Measurements from ENCODE around the gene SFXN1. TPM values are rescaled to one million over a fixed set of nuclear protein-coding genes. Genes with fewer than 3 reads are reported as not detected.
"Not testable (repeated sequence)": the region's sequence is repeated elsewhere in the genome, so short reads cannot be mapped to it uniquely, and the experiment has no call there.

Gene SFXN1
- polyA plus RNA-seq, 1 donor = 35.2 TPM

- no peak overlapping the region for H3K4me3 ChIP-seq (ENCODE audit: low read length)
- no peak overlapping the region for H3K27ac ChIP-seq (ENCODE audit: low read length)
- H3K4me1 ChIP-seq (ENCODE audit: control insufficient read depth, insufficient read depth, low read length) = peaks cover 3% of the 10 kb centered on the region
- H3K9me3 ChIP-seq (ENCODE audit: control insufficient read depth, low read depth, low read length) = no peaks in the 10 kb centered on the region
- peak; percentile 69 to 75 for DNase-seq
- no peaks in the 10 kb centered on the region for H3K27me3 ChIP-seq (ENCODE audit: control insufficient read depth, insufficient read depth, low read length)
- H3K36me3 ChIP-seq (ENCODE audit: control insufficient read depth, insufficient read depth, low read length) = no peaks in the 10 kb centered on the region
- no CpG with 5 or more reads among the region's 32 CpGs for WGBS (ENCODE audit: insufficient coverage, low lambda C conversion rate)
These were observed 55.9 kb downstream of the SFXN1 start for GRCh38 chr5:175534070-175534932.

GRCh38 chr5:175535331-175535730 lies 57.0 kb downstream of the SFXN1 start:
- not testable (repeated sequence) for H3K27ac ChIP-seq (ENCODE audit: low read length); H3K27me3 ChIP-seq (ENCODE audit: control insufficient read depth, insufficient read depth, low read length); DNase-seq; H3K4me3 ChIP-seq (ENCODE audit: low read length); H3K36me3 ChIP-seq (ENCODE audit: control insufficient read depth, insufficient read depth, low read length); H3K4me1 ChIP-seq (ENCODE audit: control insufficient read depth, insufficient read depth, low read length); H3K9me3 ChIP-seq (ENCODE audit: control insufficient read depth, low read depth, low read length)
- 83% methylated on average over 1 of the region's 3 CpGs for WGBS (ENCODE audit: insufficient coverage, low lambda C conversion rate)

- WGBS (ENCODE audit: insufficient coverage, low lambda C conversion rate) = no CpG with 5 or more reads among the region's 3 CpGs
- Histone ChIP-seq H3K4me1 (ENCODE audit: control insufficient read depth, insufficient read depth, low read length) (peaks cover 3% of the 10 kb centered on the region), H3K36me3 (ENCODE audit: control insufficient read depth, insufficient read depth, low read length) (no peaks in the 10 kb centered on the region), H3K27ac (ENCODE audit: low read length) (no peak overlapping the region), H3K27me3 (ENCODE audit: control insufficient read depth, insufficient read depth, low read length) (no peaks in the 10 kb centered on the region), H3K9me3 (ENCODE audit: control insufficient read depth, low read depth, low read length) (no peaks in the 10 kb centered on the region), H3K4me3 (ENCODE audit: low read length) (no peak overlapping the region)
- DNase-seq = no peak
These were observed 57.4 kb downstream of the SFXN1 start for GRCh38 chr5:175535796-175536195.

DNA sequence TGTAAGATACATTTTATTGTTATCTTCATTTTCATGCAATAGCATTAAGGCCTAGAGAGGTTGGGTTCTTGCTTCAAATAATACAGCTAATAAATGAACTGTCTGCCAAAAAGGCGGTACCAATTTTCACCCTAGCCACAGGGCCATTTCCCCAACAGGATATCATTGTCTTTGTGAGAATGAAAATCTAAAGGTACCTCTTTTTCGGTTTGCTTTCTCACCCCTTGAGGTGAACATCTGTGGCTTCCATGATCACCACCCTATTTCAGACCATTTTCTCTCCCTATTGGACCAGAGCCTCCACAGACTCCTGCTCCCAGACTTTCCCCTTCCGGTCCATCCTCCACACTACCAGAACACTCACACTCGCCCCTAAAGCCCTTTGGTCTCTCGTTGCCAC lies 60.2 kb downstream of the SFXN1 start:
- H3K9me3 ChIP-seq (ENCODE audit: control insufficient read depth, low read depth, low read length) = no peaks in the 10 kb centered on the region
- H3K36me3 ChIP-seq (ENCODE audit: control insufficient read depth, insufficient read depth, low read length) = no peaks in the 10 kb centered on the region
- WGBS (ENCODE audit: insufficient coverage, low lambda C conversion rate) = 100% methylated on average over 1 of the region's 5 CpGs
- DNase-seq = no peak
- no peak overlapping the region for H3K27ac ChIP-seq (ENCODE audit: low read length)
- peaks cover 3% of the 10 kb centered on the region for H3K4me1 ChIP-seq (ENCODE audit: control insufficient read depth, insufficient read depth, low read length)
- no peak overlapping the region for H3K4me3 ChIP-seq (ENCODE audit: low read length)
- H3K27me3 ChIP-seq (ENCODE audit: control insufficient read depth, insufficient read depth, low read length) = no peaks in the 10 kb centered on the region

GRCh38 chr5:175539936-175540335 lies 61.6 kb downstream of the SFXN1 start:
- H3K27me3 ChIP-seq (ENCODE audit: control insufficient read depth, insufficient read depth, low read length) = no peaks in the 10 kb centered on the region
- H3K4me3 ChIP-seq (ENCODE audit: low read length) = no peak overlapping the region
- no peak for DNase-seq
- WGBS (ENCODE audit: insufficient coverage, low lambda C conversion rate) = no CpG with 5 or more reads among the region's 2 CpGs
- no peak overlapping the region for H3K27ac ChIP-seq (ENCODE audit: low read length)
- no peaks in the 10 kb centered on the region for H3K9me3 ChIP-seq (ENCODE audit: control insufficient read depth, low read depth, low read length)
- no peaks in the 10 kb centered on the region for H3K36me3 ChIP-seq (ENCODE audit: control insufficient read depth, insufficient read depth, low read length)
- H3K4me1 ChIP-seq (ENCODE audit: control insufficient read depth, insufficient read depth, low read length) = no peaks in the 10 kb centered on the region

DNA sequence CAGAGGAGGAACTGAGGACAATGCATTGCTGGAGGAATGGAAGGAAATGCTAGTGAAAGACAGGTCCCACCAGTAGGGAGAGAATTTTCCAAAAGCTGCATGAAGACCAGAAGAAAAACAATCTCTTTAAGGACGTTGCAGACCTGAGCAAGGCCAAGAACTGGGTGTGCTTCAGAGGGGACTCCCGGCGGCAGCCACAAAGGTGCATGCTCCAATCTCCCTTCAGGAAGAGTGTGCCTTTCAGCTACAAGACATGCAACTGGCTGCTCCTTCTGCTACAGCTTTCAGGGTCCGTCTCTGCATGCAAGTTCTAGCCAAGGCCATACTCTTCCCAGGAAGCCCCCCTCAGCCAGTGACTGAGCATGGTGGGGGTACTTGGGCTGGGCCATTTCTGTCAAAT lies 62.9 kb downstream of the SFXN1 start:
- WGBS (ENCODE audit: insufficient coverage, low lambda C conversion rate) = no CpG with 5 or more reads among the region's 4 CpGs
- H3K27ac ChIP-seq (ENCODE audit: low read length) = no peak overlapping the region
- no peaks in the 10 kb centered on the region for H3K9me3 ChIP-seq (ENCODE audit: control insufficient read depth, low read depth, low read length)
- H3K36me3 ChIP-seq (ENCODE audit: control insufficient read depth, insufficient read depth, low read length) = no peaks in the 10 kb centered on the region
- no peak for DNase-seq
- no peak overlapping the region for H3K4me3 ChIP-seq (ENCODE audit: low read length)
- no peaks in the 10 kb centered on the region for H3K27me3 ChIP-seq (ENCODE audit: control insufficient read depth, insufficient read depth, low read length)
- H3K4me1 ChIP-seq (ENCODE audit: control insufficient read depth, insufficient read depth, low read length) = no peaks in the 10 kb centered on the region

- no peak overlapping the region for H3K4me3 ChIP-seq (ENCODE audit: low read length)
- WGBS (ENCODE audit: insufficient coverage, low lambda C conversion rate) = no CpG with 5 or more reads among the region's 5 CpGs
- H3K27me3 ChIP-seq (ENCODE audit: control insufficient read depth, insufficient read depth, low read length) = peaks cover 3% of the 10 kb centered on the region
- no peak for DNase-seq
- no peaks in the 10 kb centered on the region for H3K36me3 ChIP-seq (ENCODE audit: control insufficient read depth, insufficient read depth, low read length)
- no peak overlapping the region for H3K27ac ChIP-seq (ENCODE audit: low read length)
- H3K9me3 ChIP-seq (ENCODE audit: control insufficient read depth, low read depth, low read length) = no peaks in the 10 kb centered on the region
- no peaks in the 10 kb centered on the region for H3K4me1 ChIP-seq (ENCODE audit: control insufficient read depth, insufficient read depth, low read length)
These were observed 64.0 kb downstream of the SFXN1 start for GRCh38 chr5:175542232-175542965.

- Histone ChIP-seq H3K36me3 (ENCODE audit: control insufficient read depth, insufficient read depth, low read length) (no peaks in the 10 kb centered on the region), H3K9me3 (ENCODE audit: control insufficient read depth, low read depth, low read length) (no peaks in the 10 kb centered on the region), H3K27ac (ENCODE audit: low read length) (no peak overlapping the region), H3K4me1 (ENCODE audit: control insufficient read depth, insufficient read depth, low read length) (no peaks in the 10 kb centered on the region), H3K27me3 (ENCODE audit: control insufficient read depth, insufficient read depth, low read length) (peaks cover 5% of the 10 kb centered on the region), H3K4me3 (ENCODE audit: low read length) (no peak overlapping the region)
- no peak for DNase-seq
- WGBS (ENCODE audit: insufficient coverage, low lambda C conversion rate) = no CpG with 5 or more reads among the region's 1 CpG
These were observed 64.5 kb downstream of the SFXN1 start for GRCh38 chr5:175542966-175543235.

GRCh38 chr5:175544108-175544511 lies 65.8 kb downstream of the SFXN1 start:
- Histone ChIP-seq H3K36me3 (ENCODE audit: control insufficient read depth, insufficient read depth, low read length) (no peaks in the 10 kb centered on the region), H3K4me1 (ENCODE audit: control insufficient read depth, insufficient read depth, low read length) (no peaks in the 10 kb centered on the region), H3K4me3 (ENCODE audit: low read length) (no peak overlapping the region), H3K27me3 (ENCODE audit: control insufficient read depth, insufficient read depth, low read length) (peaks cover 9% of the 10 kb centered on the region), H3K27ac (ENCODE audit: low read length) (no peak overlapping the region), H3K9me3 (ENCODE audit: control insufficient read depth, low read depth, low read length) (no peaks in the 10 kb centered on the region)
- DNase-seq = no peak
- no CpG with 5 or more reads among the region's 1 CpG for WGBS (ENCODE audit: insufficient coverage, low lambda C conversion rate)

GRCh38 chr5:175544586-175544985 lies 66.2 kb downstream of the SFXN1 start:
- H3K27me3 ChIP-seq (ENCODE audit: control insufficient read depth, insufficient read depth, low read length) = peaks cover 9% of the 10 kb centered on the region
- no peaks in the 10 kb centered on the region for H3K9me3 ChIP-seq (ENCODE audit: control insufficient read depth, low read depth, low read length)
- H3K36me3 ChIP-seq (ENCODE audit: control insufficient read depth, insufficient read depth, low read length) = no peaks in the 10 kb centered on the region
- WGBS (ENCODE audit: insufficient coverage, low lambda C conversion rate) = no CpG with 5 or more reads among the region's 5 CpGs
- no peaks in the 10 kb centered on the region for H3K4me1 ChIP-seq (ENCODE audit: control insufficient read depth, insufficient read depth, low read length)
- no peak for DNase-seq
- H3K27ac ChIP-seq (ENCODE audit: low read length) = no peak overlapping the region
- H3K4me3 ChIP-seq (ENCODE audit: low read length) = no peak overlapping the region

- Histone ChIP-seq H3K27ac (ENCODE audit: low read length) (no peak overlapping the region), H3K9me3 (ENCODE audit: control insufficient read depth, low read depth, low read length) (no peaks in the 10 kb centered on the region), H3K36me3 (ENCODE audit: control insufficient read depth, insufficient read depth, low read length) (no peaks in the 10 kb centered on the region), H3K4me3 (ENCODE audit: low read length) (no peak overlapping the region), H3K4me1 (ENCODE audit: control insufficient read depth, insufficient read depth, low read length) (no peaks in the 10 kb centered on the region), H3K27me3 (ENCODE audit: control insufficient read depth, insufficient read depth, low read length) (peaks cover 9% of the 10 kb centered on the region)
- DNase-seq = no peak
These were observed 69.5 kb downstream of the SFXN1 start for GRCh38 chr5:175547842-175548241.
